ENCODE results near the gene NAPSA. TPM values are rescaled to one million over a fixed set of nuclear protein-coding genes. Genes with fewer than 3 reads are reported as not detected.
A peak's percentile ranks its signal among the peaks of the same experiment; 100 is the strongest.

The NAPSA gene
- total and polyA plus RNA-seq, 9 of the 15 experiments (the other 6 are each of a cell fraction or from before 2014, with no cell fraction given) = 0.25 to 1.9 (median 0.69) TPM

GRCh38 chr19:50357178-50358100 is 8.0 kb downstream of the NAPSA start (continued):
- peak; percentile 28; the same call in 1 of the 2 replicates for TF ChIP-seq THAP12 (CRISPR knock-in tag; IDR thresholded peaks at IDR 0.05)
- no peak; the same call in 1 of the 2 replicates for TF ChIP-seq MAX (CRISPR knock-in tag; IDR thresholded peaks at IDR 0.05)
- TF ChIP-seq HMGN3 (IDR thresholded peaks at IDR 0.05; ENCODE audit: borderline replicate concordance, extremely low read depth, insufficient read length, low read depth, low read length) = peak; percentile 52
- TF ChIP-seq ATF2 (CRISPR knock-in tag; IDR thresholded peaks at IDR 0.05) = peak; percentile 95
- no peak for TF ChIP-seq NR2F6 (CRISPR knock-in tag; IDR thresholded peaks at IDR 0.05)
- peak; percentile 78 for TF ChIP-seq CREB1 (IDR thresholded peaks at IDR 0.05)
- TF ChIP-seq CREB1 (CRISPR knock-in tag; IDR thresholded peaks at IDR 0.05) = peak; percentile 77
- no peak for TF ChIP-seq HES1 (IDR thresholded peaks at IDR 0.05; ENCODE audit: low read depth)
- no peak; the same call in 1 of the 2 replicates for TF ChIP-seq STAT6 (CRISPR knock-in tag; IDR thresholded peaks at IDR 0.05)
- peak in 1 of 2 experiments; percentile 10; a peak in 1 of 4 replicates for TF ChIP-seq TBL1XR1 (IDR thresholded peaks at IDR 0.05; ENCODE audit: low read length in 2 of 2)
- TF ChIP-seq MEF2D (tag; conservative IDR thresholded peaks at IDR 0.05; ENCODE audit: low read depth) = no peak
- TF ChIP-seq KLF10 (CRISPR knock-in tag; IDR thresholded peaks at IDR 0.05) = no peak
- TF ChIP-seq TEAD1 (CRISPR knock-in tag; IDR thresholded peaks at IDR 0.05) = no peak
- no peak for TF ChIP-seq ZNF280A (IDR thresholded peaks at IDR 0.05; ENCODE audit: low read depth, partially characterized antibody)
- TF ChIP-seq ZNF511 (CRISPR knock-in tag; IDR thresholded peaks at IDR 0.05) = no peak
- TF ChIP-seq POLR2A (conservative IDR thresholded peaks at IDR 0.05) = peak; percentile 3
- TF ChIP-seq DNMT1 (IDR thresholded peaks at IDR 0.05) = no peak

All from K562 (cell line).